Activated CD4-positive, CD25-positive, alpha-beta regulatory T cell treated with anti-CD3 and anti-CD28 coated beads, Interleukin-2, amount 50 U/mL, for 24 hours (primary cell): Measurements from ENCODE around the gene DNPH1.

Experiments used
- ATAC-seq, 2 donors: fragments of 150-1000 bp; cut with Tn5 transposase; one replicate each; pipeline ENCODE4 v1.10.0; 2021; ENCODE audit warnings: mild to moderate bottlenecking in 1 of 2, moderate library complexity in 1 of 2

Gene DNPH1

GRCh38 chr6:43180058-43180457 is 49.2 kb downstream of the DNPH1 start:
- no peak for ATAC-seq

- ATAC-seq: no peak
Observed at GRCh38 chr6:43178951-43179830, 50.1 kb downstream of the DNPH1 start.

- no peak for ATAC-seq
Observed at GRCh38 chr6:43178150-43178549, 51.1 kb downstream of the DNPH1 start.

- ATAC-seq: no peak
Observed at GRCh38 chr6:43176423-43176786, 52.9 kb downstream of the DNPH1 start.

GRCh38 chr6:43175676-43176422 is 53.4 kb downstream of the DNPH1 start:
- ATAC-seq: no peak
